Measurements from ENCODE around the gene SYNE3.
A peak's percentile ranks its signal among the peaks of the same experiment; 100 is the strongest.

SYNE3 gene, protein sequence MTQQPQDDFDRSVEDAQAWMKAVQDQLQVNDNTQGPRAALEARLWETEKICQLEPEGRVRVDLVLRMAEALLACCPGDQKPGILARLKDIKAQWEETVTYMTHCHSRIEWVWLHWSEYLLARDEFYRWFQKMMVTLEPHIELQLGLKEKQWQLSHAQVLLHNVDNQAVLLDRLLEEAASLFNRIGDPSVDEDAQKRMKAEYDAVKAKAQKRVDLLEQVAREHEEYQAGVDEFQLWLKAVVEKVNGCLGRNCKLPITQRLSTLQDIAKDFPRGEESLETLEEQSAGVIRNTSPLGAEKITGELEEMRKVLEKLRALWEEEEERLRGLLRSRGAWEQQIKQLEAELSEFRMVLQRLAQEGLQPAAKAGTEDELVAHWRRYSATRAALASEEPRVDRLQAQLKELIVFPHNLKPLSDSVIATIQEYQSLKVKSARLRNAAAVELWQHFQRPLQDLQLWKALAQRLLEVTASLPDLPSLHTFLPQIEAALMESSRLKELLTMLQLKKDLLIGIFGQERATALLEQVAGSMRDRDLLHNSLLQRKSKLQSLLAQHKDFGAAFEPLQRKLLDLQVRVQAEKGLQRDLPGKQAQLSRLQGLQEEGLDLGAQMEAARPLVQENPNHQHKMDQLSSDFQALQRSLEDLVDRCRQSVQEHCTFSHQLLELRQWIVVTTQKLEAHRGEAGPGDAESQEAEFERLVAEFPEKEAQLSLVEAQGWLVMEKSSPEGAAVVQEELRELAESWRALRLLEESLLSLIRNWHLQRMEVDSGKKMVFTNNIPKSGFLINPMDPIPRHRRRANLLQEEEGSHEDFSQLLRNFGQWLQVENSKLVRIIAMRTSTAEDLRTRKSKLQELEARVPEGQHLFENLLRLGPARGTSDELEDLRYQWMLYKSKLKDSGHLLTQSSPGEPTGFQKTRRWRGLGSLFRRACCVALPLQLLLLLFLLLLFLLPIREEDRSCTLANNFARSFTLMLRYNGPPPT

DNA sequence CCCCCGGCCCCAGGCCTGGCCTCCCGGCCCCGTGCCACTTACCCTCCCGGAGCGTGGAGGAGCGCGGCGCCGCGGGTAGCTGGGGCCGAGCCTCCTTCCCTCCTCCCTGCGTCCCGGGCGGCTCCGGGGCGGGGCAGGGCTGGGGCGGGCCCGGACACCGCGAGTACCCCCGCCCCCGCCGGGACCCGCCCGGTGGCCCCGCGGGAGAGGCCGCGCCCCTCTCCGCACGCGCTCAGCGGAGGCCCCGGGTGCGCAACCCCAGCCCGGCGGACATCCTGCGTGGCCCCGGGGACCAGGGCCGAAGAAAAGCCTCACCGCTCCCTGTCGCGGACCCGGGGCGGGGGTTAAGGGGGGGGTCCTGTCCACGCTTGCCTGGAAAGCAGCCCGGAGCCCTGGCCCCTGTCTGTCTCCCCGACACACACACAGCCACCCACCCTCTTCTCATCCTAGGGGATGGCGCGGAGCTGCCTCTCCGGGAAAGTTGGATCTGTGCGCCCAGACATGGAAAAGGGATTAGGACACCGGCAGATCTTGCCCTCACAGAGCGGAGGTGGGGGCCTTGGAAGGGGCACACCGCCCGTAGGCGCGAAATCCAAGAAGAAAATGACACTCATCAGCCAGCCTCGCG is at the start of gene SYNE3:
SYNE3 (minus strand) TSS at position 97 of the 628 bp plus-strand sequence. CDS start 40,829 bp downstream, outside the sequence.
- peak; percentile 36 for DNase-seq

DNA sequence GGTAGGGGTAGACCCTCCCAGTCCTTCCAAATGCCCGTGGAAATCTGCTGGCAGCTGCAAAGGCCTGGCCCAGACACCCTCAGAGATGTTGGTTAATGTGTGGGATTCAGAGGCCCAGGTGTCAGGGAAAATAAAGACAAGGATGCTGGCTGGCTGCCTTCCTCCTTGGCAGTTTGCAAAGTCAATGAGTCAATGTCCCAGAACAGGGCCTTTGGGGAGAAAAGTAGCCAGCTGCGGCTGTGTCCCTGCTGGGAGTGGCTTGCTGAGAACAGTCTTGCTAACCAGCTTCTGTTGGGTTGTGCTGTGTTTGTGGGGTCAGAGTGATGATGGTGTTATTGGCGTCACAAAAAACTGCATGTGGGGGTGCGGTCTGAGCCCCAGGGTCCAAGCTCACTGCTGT is 47.6 kb upstream of the SYNE3 start:
- DNase-seq, result no peak

DNA sequence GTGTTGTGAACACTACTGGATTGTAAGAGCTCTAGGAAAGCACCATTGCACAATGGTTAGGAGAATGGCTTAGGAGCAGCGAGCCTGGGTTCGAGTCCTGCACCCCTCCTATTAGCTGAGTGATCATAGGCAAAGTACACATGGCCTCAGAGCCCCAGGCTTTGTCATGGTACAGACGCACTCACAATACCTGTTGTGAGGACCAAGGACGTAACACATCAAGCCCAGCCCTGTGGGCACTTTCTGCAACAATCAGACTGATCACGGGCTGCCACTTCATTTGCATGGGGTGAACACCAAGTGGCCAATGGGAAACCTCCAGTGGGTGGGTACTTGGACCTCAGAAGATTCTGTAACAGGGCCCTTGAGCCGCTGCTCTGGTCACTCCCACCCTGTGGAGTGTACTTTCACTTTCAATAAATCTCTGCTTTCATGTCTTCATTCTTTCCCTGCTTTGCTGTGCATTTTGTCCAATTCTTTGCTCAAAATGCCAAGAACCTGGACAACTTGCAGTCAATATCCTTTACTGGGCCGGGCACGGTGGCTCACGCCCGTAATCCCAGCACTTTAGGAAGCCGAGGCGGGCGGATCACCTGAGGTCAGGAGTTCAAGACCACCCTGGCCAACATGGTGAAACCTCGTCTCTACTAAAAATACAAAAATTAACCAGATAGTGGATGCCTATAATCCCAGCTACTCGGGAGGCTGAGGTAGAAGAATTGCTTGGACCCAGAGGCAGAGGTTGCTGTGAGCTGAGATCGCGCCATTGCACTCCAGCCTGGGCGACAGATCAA is 46.6 kb upstream of the SYNE3 start:
- DNase-seq, result no peak

DNA sequence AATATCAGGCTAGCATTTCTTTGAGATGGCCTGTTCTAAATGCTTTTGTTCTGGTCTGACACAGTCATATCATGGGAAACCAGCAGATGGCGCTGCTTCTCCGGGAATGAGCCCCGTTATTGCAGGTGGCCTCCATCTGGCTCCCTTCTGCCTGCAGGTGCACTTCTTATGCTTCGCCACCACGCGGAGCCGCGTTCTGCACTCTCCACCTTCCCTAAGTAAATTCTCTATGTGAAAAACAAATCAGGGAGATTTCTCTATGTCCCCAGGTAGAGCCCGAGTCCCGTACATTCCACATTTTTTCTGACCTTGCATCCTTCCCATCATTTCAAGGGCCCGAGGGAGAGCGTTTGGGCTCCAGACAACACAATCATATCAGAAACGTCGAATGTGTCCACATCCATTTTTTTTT is 44.6 kb upstream of the SYNE3 start:
- DNase-seq, result peak; percentile 89

DNA sequence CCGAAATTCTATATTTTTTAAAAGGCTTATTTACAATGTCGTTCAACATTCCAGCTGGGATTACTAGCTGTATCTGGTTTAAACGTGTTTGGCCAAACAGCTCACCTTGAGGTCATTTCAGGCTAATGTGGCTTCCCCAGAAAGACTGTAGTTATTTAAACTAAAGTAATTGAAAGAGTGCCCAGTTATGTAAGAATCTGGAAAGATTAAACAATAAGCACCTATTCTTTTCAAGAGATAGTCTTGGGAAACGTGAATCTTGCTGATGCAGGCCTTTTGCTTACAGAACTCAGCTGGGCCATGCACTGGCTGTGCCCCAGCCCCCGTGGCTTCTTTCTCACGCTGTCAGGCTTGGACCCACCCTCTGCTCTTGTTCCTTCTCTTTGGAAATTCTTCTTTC is 42.8 kb upstream of the SYNE3 start:
- DNase-seq, result no peak

DNA sequence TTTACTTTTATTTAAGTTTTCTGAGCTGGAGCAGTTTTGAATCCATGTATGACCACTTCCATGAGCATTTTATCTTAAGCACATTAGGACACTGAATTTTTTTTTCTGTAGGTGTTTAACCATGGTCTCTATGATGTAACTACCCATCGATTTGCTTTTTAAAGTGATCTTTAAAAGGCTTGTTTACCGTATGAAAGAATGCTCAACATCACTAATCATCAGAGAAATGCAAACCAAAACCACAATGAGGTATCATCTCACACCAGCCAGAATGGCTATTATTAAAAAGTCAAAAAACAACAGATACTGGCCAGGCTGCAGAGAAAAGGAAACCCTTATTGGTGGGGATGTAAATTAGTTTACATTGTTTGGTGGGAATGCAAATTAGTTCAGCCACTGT is 41.4 kb upstream of the SYNE3 start:
- no peak for DNase-seq

DNA sequence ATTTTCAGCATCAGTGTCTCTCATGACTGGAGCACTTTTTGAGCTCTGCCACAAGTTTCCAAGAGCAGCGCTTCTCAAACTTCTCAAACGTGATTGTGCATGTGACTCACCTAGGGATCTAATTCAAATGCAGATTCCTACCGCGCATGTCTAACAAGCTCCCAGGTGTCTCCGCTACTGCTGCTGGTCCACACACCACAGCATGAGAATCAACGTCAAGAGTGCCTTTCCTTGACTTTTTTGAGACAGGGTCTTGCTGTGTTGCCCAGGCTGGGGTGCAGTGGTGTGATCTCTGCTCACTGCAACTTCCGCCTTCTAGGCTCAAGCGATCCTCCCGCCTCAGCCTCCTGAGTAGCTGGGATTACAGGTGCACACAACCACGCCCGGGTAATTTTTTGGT is 40.8 kb upstream of the SYNE3 start:
- no peak for DNase-seq

DNA sequence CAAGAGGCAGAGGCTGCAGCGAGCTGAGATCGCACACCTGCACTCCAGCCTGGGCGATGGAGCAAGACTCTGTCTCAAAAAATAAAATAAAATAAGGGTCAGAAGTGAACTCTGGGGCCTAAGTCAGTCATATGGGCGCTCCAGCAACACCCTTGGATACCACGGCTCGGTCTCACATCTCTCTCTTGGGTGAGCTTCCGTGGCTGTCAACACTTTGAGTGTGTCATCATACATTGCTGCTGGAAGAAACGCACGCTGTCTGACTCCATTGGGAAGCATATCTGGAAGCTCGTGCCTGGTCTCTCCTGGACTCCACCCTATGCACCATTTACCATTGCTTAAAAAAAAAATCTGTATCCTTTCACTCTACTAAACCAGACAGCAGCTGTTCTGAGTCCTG is 38.6 kb upstream of the SYNE3 start:
- no peak for DNase-seq

DNA sequence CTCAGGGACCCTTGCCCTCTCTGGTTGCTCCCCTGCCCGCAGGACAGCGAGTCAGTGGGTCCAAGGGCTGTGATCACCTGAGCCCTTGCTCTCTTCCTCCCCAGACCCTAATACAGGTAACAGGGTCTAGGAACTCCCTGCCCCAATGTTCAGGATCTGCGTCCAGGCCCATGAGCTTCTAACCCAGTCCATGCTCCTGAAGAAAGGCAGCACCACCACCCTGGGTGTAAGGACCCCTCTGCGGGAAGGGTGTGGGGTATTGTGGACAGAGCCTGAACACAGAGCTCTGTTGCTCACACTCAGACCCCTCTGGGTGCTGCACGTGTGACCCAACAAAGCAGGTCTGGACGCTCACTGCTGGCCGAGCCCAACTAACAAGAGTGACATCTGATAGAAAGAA is 36.7 kb upstream of the SYNE3 start:
- DNase-seq, result no peak

DNA sequence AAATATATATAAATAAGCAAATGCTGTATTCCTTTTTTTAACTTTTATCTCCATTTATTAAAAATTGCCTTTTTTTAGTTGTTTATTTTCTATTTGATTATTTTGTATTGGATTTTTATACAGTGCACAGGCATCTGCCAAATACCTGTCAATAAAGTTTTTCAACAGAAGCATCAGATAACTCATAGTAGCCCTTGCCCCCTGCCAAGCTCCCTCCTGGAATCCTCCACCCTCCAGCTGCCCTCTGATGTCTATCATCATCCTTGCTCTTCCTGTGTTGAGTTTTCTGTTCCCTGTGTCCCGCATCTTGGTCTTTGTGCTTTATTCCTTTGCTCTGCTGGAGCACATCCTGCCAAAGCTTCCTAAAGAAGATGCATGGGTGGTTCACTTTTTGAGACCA is 35.0 kb upstream of the SYNE3 start:
- no peak for DNase-seq

DNA sequence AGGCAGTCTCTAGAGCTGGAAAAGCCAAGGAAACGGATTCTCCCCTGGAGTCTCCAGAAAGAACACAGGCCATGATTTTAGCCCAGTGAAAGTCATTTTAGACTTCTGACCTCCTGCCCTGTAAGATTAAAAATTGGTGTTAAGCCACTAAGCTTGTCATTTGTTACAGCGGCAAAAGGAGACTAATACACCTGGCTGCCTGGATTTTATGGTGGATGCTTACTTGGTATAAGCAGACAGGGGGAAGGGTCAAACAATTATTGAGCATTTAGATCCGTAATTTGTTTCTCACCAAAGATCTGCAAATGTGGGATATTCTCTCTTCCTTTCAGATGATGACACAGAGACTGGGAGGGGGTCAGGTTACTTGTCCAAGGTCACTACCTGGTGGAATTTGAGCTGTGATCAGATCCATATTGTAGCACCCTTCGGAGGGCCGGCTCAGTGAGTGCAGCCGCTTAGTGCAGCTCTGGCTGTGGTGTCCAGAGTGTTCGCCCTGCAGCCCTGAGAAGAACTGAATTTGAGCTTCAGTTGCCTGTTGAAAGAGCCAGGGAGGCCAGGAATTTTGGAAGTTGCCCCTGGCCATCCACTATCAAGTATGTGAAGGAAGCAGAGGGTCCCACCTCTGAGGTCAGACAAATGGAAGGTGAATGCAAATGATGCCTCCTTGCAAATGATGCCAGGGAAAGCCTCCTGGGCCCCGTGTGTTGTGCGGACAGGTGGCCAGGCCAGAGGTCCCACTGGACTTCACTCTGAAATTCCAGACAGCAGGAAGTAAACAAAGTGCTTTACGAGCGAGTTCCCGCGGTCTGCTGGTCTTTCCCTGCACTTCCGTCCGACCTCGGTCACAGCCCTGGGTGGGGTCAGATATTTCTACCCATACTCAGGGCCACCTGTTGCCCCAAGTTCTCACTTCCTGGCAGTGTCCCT is 33.5 kb upstream of the SYNE3 start:
- no peak for DNase-seq

DNA sequence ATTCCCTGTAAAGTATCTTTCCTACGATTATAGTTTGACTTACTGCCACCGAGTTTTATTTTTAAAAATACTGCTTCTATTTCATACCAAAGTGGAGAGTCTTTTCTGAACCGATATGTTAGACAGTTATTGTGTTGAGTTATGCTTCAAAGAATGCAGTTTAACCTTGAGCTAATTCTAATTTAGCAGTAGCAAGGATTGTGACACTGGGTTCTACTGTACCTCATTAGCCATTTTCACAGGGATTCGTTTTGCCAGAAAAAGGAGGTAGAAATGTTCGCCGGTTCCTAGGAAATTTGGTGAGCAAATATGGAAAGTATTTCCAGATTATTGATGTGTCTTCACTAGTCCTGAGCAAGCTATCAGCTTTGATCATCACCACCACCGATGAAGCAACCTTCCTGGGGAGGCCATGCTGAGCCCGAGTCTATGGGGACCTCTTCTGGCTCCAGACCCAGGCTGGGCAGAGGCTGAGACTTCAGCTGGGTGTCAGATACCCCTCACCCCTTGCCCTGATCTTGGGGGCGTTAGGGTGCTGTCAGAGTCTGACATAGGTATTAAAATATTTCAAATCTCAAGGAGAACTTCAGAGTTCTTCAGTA is 32.0 kb upstream of the SYNE3 start:
- no peak for DNase-seq

DNA sequence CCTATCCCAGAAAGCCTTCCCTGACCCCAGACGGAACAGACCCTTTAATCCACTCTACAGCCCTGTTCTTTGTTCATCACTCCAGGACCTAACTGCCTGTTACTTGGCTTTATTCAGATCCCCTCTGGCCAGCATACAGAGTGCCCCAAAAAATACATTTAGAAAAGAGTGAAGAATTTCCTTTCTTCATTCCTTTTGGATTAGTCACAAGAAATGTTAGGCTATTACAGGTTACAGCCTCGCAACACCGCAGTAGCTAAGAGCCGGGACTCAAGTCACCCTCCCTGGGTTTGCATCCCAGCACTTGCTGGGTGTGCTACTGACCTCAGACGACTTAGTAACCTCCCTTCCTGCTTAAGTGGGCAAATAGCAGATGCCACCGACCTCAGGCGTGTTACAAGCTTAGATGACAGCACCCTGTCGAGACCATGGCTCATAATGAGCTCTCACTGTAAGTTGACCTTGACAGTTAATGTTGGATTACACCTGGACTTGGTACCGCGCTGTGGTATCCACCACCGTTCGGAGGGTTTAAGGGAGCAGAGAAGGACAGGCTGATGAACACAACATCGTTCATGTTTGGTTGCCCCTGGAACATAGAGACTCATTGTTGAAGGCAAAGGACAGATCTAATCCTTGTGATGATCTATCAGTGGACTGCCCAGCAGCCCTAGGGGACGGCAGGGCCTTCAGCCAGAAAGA is 31.3 kb upstream of the SYNE3 start:
- no peak for DNase-seq

DNA sequence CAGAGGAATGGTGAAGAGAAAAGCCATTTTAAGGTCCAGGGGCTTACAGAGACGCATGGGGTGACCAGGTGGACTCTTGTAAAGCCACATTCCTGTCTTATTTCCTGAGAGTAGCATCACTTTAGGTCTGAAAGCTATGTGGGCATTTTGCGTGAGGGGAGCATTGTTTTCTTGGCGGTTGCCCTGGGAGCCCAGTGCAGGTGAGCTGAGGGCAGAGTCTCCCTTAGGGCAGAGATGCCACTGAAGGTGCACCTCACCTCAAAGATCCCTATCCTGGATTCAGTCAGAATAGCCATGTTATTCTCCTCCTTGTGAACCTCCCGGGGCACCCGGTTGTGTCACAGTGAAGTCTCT is 30.8 kb upstream of the SYNE3 start:
- no peak for DNase-seq

DNA sequence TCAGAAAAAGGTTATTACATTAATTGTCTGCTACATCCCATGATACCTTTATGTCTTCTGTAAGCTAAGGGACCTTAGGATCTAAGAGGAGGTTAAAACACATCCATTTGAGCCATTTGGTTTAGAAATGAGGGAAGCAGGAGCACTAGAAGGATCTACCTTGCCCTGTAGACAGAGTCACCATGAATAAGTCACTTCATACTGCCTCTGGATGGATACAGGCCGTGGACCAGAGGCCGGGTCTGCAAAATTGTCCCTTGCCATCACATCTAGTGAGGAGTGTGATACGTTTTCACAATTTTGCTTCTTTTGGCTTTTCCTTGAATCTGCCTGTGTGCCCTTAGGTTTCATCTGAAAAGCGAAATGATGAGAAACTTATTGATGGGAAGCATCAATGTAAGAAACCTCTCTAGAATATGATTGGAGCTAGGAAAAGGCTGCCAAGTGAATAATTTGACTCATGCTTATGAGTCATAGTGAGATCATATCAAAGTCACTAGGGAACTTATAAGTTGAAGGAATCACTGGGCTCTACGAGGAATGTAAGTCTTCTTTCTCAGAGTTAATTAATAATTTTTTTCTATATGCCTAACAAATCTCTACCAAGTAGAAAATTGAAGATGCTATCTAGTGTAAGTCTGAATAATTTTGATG is 29.2 kb upstream of the SYNE3 start:
- DNase-seq, result no peak

DNA sequence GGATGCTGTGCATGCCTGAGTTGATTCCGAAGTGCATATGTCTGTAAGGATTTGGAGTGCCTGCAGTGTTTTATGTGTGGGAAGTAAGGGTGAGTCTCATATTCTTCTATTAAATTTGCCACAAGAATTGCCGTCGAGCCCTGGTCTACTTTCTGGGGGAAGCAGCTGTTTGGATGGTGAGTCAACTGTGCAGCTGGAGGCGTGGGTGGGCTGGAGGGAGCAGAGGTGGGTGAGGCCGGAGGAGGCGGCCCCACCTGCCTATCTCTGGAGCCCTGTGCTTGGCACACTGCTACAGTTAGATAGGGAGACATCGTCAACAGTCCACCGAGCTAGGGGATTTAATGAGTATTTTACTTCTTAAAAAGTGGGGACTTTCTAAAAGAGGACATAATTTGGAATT is 28.1 kb upstream of the SYNE3 start:
- no peak for DNase-seq

DNA sequence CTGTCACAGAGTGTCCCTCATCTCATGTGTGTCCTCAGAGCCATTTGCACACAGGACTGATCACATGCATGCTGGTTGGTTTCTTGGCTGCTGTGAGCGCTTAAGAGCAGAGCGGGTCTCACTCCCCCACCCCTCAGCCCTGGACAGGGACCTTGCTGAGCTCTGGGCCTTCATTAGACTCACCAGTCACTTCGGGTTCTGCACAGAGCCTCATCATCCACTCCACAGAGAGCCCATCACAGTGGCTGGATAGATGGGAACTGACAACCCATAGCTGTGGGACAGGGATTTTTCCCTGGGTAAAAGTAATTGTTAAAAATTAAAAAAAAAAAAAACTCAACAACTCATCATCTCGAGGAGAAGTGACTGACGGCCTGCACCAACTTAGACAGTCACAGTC is 26.6 kb upstream of the SYNE3 start:
- no peak for DNase-seq

DNA sequence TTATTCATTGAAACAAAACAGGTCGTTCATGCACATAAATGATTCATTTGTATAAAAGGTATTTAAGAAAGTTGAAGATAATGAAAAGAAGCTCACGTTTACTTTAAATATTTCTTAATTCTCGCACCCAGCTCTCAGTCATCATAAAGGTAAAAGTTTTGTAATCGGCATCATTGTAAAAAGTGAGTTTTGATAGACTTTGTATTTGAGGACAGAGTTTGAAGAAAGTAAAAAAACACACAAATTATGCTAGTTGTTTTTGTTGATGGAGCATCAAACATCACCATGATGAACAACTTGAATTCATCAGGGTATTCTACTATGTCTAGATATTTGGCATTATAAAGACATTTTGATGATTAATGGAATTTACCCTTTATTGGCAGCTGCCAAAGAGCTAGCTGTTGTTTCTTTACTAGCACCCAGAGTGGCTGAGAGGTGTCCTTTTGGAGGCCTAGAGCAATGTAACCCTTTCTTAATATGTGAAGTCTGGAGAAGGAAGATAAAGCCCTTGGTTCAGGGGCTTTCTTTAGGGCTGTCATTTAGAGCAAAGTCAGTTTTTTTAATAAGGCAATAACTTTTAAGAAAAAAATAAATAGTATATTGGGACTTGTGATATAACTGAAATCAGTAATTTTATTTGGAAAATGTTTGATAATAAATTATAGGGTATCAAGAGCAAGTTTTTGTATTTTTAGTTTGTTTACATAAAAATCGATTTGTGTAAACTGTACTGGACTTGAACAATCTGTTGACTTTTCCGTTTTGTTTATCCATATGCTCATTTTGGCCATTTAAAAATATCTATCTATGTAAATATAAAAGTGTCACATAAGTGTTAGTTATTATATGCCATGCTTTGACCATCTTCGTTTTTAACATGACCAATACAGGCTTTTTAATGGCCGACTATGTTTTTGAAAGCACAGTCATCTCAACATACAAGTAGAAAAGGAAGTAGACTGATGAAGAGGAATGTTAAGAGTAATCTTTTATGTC is 25.8 kb upstream of the SYNE3 start:
- DNase-seq, result no peak

DNA sequence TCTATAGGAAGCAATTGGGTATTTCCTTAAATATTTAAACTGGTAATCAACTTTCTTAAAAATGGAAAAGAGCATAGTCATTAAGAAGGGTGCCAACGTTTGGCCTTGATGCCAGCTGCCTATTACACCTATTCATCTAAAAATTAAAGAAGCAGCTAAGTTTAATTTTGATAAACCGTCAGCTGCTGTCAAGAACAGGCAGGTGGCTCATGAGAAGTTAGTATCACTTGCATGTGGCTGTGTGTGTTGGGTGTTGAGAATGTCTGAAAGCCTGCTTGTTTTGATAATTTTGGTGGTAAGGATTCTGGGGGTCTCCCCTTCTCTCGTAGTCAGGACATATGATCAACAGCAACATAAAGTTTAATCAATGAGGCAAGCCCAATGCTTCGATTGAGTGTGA is 24.9 kb upstream of the SYNE3 start:
- DNase-seq, result no peak

All from stimulated activated CD4-positive, alpha-beta T cell treated with anti-CD3 and anti-CD28 coated beads, Interleukin-4, amount 100 ng/mL, for 24 hours (primary cell).